NCI-H1105 (cell line): ENCODE measurements around the gene TREML2.
A peak's percentile ranks its signal among the peaks of the same experiment; 100 is the strongest.
"Not testable (repeated sequence)": the region's sequence is repeated elsewhere in the genome, so short reads cannot be mapped to it uniquely, and the experiment has no call there.

ENCODE experiments used
- DNase-seq: peaks from one replicate; lab custom pipeline; 2025; lab: John Stamatoyannopoulos, UW

Gene TREML2

GRCh38 chr6:41208439-41209106 lies 7.6 kb upstream of the TREML2 start:
- DNase-seq: no peak

- no peak for DNase-seq
These were observed 3.2 kb upstream of the TREML2 start for GRCh38 chr6:41204156-41204555.

GRCh38 chr6:41201764-41202173 lies 820 bp upstream of the TREML2 start:
- no peak for DNase-seq

GRCh38 chr6:41200296-41200900 lies 551 bp downstream of the TREML2 start:
- DNase-seq: no peak

GRCh38 chr6:41199552-41200246 lies 1.2 kb downstream of the TREML2 start:
- DNase-seq: no peak

GRCh38 chr6:41197234-41197633 lies 3.7 kb downstream of the TREML2 start:
- DNase-seq: no peak

GRCh38 chr6:41194386-41194785 lies 6.6 kb downstream of the TREML2 start:
- no peak for DNase-seq

- DNase-seq: no peak
These were observed 7.1 kb downstream of the TREML2 start for GRCh38 chr6:41193884-41194283.

GRCh38 chr6:41193171-41193734 lies 7.7 kb downstream of the TREML2 start:
- DNase-seq: no peak

GRCh38 chr6:41191569-41191968 lies 9.4 kb downstream of the TREML2 start:
- no peak for DNase-seq

GRCh38 chr6:41190791-41191190 lies 10.2 kb downstream of the TREML2 start:
- no peak for DNase-seq

- no peak for DNase-seq
These were observed 11.0 kb downstream of the TREML2 start for GRCh38 chr6:41189967-41190366.

- DNase-seq: not testable (repeated sequence)
These were observed 11.9 kb downstream of the TREML2 start for GRCh38 chr6:41189046-41189445.

- DNase-seq: no peak
These were observed 12.7 kb downstream of the TREML2 start for GRCh38 chr6:41187924-41188886.

GRCh38 chr6:41186031-41186562 lies 14.9 kb downstream of the TREML2 start:
- DNase-seq: no peak

GRCh38 chr6:41184761-41185160 lies 16.2 kb downstream of the TREML2 start:
- no peak for DNase-seq

- peak; percentile 67 for DNase-seq
These were observed 18.6 kb downstream of the TREML2 start for GRCh38 chr6:41182069-41183034.

- no peak for DNase-seq
These were observed 19.4 kb downstream of the TREML2 start for GRCh38 chr6:41181566-41181965.

- no peak for DNase-seq
These were observed 21.8 kb downstream of the TREML2 start for GRCh38 chr6:41179163-41179562.

- DNase-seq: no peak
These were observed 23.3 kb downstream of the TREML2 start for GRCh38 chr6:41177695-41178094.
